Measurements from ENCODE around the gene LCN1. TPM values are rescaled to one million over a fixed set of nuclear protein-coding genes. Genes with fewer than 3 reads are reported as not detected.

The LCN1 gene
- total RNA-seq, 2 donors from 2014 or later, result not detected

- peaks cover 25% of the 10 kb centered on the region for H3K36me3 ChIP-seq
- H3K4me3 ChIP-seq, result peak overlapping the region; percentile 90
- peaks cover 3 to 23% of the 10 kb centered on the region in 2 donors for H3K4me1 ChIP-seq (ENCODE audit: control insufficient read depth in 1 of 2, low read depth in 2 of 2)
- H3K27me3 ChIP-seq (replicated peaks; ENCODE audit: insufficient read depth), result no peaks in the 10 kb centered on the region
- peak overlapping the region; percentile 38 to 60 for H3K27ac ChIP-seq
- no peaks in the 10 kb centered on the region for H3K9me3 ChIP-seq
- TF ChIP-seq, protein P1, sequence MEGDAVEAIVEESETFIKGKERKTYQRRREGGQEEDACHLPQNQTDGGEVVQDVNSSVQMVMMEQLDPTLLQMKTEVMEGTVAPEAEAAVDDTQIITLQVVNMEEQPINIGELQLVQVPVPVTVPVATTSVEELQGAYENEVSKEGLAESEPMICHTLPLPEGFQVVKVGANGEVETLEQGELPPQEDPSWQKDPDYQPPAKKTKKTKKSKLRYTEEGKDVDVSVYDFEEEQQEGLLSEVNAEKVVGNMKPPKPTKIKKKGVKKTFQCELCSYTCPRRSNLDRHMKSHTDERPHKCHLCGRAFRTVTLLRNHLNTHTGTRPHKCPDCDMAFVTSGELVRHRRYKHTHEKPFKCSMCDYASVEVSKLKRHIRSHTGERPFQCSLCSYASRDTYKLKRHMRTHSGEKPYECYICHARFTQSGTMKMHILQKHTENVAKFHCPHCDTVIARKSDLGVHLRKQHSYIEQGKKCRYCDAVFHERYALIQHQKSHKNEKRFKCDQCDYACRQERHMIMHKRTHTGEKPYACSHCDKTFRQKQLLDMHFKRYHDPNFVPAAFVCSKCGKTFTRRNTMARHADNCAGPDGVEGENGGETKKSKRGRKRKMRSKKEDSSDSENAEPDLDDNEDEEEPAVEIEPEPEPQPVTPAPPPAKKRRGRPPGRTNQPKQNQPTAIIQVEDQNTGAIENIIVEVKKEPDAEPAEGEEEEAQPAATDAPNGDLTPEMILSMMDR (IDR thresholded peaks at IDR 0.05), result no peak
- ATAC-seq (ENCODE audit: insufficient number of reproducible peaks, low FRiP score, low read depth) (peak; percentile 15), DNase-seq (ENCODE audit: low spot score) (no peak)
These were observed 21.1 kb upstream of the LCN1 start for GRCh38 chr9:135500071-135500524.

GRCh38 chr9:135500525-135501260 lies 20.5 kb upstream of the LCN1 start, which contains the start of gene MRPS2:
Gene MRPS2 (plus strand): TSS chr9:135500682. CDS start chr9:135500711, 29 bp downstream.
- ATAC-seq (ENCODE audit: insufficient number of reproducible peaks, low FRiP score, low read depth) (peak; percentile 72), DNase-seq (ENCODE audit: low spot score) (peak; percentile 50)
- Histone ChIP-seq H3K9me3 (no peaks in the 10 kb centered on the region), H3K4me3 (peak within 1 kb of the TSS; percentile 90), H3K27me3 (replicated peaks; ENCODE audit: insufficient read depth) (no peaks in the 10 kb centered on the region), H3K36me3 (peaks cover 25% of the 10 kb centered on the region), H3K27ac (peak within 1 kb of the TSS; percentile 38 to 60), H3K4me1 (ENCODE audit: control insufficient read depth in 1 of 2, low read depth in 2 of 2) (peaks cover 3 to 23% of the 10 kb centered on the region in 2 donors)
- TF ChIP-seq, protein P1 (IDR thresholded peaks at IDR 0.05), result peak; percentile 88

DNA sequence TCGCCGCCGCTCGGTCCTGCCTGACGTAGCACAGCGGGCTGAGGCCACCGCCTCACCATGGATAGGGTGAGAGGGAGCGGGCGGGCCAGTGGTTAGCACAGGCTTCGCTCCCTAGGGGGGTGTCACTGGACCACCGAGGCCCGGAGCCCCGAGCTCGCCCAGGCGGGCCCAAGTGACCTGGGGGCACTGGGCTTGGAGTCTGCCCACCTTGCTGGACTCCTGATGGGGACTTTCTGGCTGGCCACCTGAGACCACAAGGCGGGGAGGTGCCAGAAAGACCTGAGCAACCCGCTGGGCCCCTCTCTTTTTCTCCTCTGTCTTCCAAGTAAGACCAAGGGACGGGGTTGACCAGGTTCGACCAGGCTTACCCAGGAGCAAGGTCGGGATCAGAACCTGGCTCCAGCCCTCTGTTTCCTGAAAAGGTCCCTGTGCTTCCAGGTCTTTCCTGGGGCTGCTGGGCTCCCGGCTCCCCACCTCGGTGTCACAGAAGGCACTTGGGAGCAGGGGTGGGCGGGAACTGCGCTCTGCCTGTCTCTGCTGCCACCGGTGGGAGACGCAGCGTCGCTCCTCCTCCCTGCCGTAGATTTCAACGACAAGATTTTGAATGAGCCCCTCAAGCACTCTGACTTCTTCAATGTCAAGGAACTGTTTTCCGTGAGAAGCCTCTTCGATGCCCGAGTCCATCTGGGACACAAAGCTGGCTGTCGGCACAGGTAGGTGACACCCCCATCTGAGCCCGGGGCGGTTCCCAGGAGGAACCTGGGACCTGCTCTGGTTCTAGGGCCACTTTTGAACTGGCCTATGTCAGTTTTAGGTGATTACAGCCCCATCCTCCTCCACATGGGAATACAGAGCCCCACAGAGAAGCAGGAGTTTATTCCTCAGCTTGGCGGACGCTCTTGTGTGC lies 19.7 kb upstream of the LCN1 start:
- Histone ChIP-seq H3K27ac (no peak overlapping the region), H3K4me1 (ENCODE audit: control insufficient read depth in 1 of 2, low read depth in 2 of 2) (peaks cover 3 to 23% of the 10 kb centered on the region in 2 donors), H3K4me3 (peak overlapping the region; percentile 90), H3K36me3 (peaks cover 25% of the 10 kb centered on the region), H3K9me3 (no peaks in the 10 kb centered on the region), H3K27me3 (replicated peaks; ENCODE audit: insufficient read depth) (no peaks in the 10 kb centered on the region)
- ATAC-seq (ENCODE audit: insufficient number of reproducible peaks, low FRiP score, low read depth) (no peak), DNase-seq (ENCODE audit: low spot score) (no peak)
- TF ChIP-seq, protein P1 (IDR thresholded peaks at IDR 0.05), result no peak

- H3K4me3 ChIP-seq, result no peak overlapping the region
- H3K27me3 ChIP-seq (replicated peaks; ENCODE audit: insufficient read depth), result no peaks in the 10 kb centered on the region
These were observed 18.9 kb upstream of the LCN1 start for GRCh38 chr9:135502168-135502872.

More at GRCh38 chr9:135502168-135502872, 18.9 kb upstream of the LCN1 start:
- Histone ChIP-seq H3K36me3 (peaks cover 25% of the 10 kb centered on the region), H3K9me3 (no peaks in the 10 kb centered on the region), H3K27ac (no peak overlapping the region), H3K4me1 (ENCODE audit: control insufficient read depth in 1 of 2, low read depth in 2 of 2) (peaks cover 3 to 23% of the 10 kb centered on the region in 2 donors)
- ATAC-seq (ENCODE audit: insufficient number of reproducible peaks, low FRiP score, low read depth) (no peak), DNase-seq (ENCODE audit: low spot score) (no peak)
- TF ChIP-seq, protein P1 (IDR thresholded peaks at IDR 0.05), result no peak
